Activated T-cell treated with anti-CD3 and anti-CD28 coated beads, Interleukin-2, amount 50 U/mL, for 1 hour (primary cell): ENCODE data around the gene PDE7B.

Experiments
- DNase-seq: peaks from one replicate; pipeline ENCODE4 v3.0.0-alpha.2; 2020

The PDE7B gene

GRCh38 chr6:136036071-136036380 is 184.5 kb downstream of the PDE7B start:
- no peak for DNase-seq

DNA sequence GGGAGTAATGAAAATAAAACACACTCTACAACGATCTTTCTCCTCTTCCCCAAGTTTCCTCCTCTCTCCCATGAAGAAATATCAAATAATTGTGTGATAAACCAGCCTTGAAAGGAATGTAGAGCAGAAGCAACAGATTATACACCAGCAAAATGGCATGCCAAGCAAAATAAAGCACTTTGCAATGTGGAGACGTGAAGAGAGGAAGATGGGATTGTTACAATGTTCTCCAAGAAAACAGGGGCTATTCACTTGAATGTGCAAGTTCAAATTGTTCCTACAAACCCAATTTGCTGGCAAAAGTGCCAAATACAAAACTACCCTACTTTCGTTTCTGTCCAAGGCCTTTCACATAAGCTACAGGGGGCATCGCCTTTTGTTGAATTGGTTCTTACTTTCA is 185.1 kb downstream of the PDE7B start:
- DNase-seq, result no peak

- no peak for DNase-seq
Observed at GRCh38 chr6:136037242-136037875, 185.9 kb downstream of the PDE7B start.

- DNase-seq, result no peak
Observed at GRCh38 chr6:136037876-136038460, 186.5 kb downstream of the PDE7B start.

DNA sequence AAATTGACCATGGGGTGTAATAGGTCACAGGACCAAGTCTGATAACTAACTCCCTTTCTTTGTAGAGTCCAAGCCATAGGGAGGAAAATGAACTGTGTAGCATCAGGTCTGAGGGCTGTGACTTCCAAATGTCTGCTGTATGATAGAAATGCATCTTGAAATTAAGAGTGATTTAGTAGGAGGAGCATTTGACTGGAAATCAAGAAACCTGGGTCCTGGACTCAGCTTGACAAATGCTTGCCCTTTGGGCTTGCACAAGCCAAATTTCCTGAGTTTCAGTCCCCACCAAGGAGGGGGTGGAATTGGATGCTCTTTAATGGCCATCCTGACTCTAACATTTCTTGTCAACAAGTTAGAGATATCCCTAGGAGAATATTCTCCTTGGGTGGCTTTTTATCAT is 187.0 kb downstream of the PDE7B start:
- no peak for DNase-seq

GRCh38 chr6:136039185-136039584 is 187.7 kb downstream of the PDE7B start:
- DNase-seq, result no peak

DNA sequence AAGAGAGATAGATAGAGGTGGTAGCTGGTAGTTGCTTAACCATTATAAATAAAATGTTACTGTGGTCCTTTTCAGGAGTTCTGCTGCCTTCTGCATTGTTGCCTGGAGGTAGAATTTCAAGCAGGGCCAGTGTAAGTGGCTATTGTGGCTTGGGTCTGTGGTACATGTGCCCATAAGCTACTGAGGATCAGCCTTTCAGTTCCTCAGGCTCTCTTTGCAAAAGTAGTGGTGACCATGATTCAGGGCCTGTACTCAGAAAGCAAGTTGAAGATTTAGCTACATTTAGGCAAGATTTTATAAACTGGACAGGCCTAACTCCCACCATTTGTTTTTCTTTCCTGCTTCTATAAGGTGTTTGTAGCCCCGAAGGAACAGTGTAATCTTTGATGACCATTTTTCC is 199.0 kb downstream of the PDE7B start:
- DNase-seq, result no peak

DNA sequence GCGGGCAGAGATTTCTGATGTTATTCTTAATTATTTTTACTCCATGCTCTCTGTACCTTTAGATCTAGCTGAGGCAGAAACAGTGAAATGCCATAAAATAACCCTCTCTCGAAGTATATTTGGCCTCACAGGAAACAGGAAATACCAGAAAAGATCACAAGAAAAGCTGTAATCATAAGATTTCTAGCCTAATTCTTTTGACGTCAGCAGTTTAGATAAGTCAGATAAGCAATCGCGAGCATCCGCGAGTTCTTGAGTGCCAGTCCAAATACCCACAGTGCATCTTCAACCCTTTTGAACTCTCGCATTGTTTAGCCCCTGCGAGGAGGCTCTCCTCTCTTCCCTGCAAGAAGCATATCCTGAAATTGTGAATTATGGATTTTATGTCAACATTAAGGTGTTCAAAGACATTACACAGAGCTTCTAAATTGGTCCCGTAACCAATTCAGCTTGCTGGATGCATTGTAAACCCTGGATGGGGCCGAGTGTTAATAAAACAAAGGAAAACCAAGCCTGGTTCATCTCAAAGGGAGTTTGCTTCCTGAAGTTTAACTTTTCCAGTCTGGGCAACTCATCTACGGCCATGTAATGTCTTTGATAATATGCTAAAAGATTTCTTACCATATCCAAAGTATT is 199.8 kb downstream of the PDE7B start:
- DNase-seq, result no peak

GRCh38 chr6:136052031-136052430 is 200.5 kb downstream of the PDE7B start:
- DNase-seq, result no peak

DNA sequence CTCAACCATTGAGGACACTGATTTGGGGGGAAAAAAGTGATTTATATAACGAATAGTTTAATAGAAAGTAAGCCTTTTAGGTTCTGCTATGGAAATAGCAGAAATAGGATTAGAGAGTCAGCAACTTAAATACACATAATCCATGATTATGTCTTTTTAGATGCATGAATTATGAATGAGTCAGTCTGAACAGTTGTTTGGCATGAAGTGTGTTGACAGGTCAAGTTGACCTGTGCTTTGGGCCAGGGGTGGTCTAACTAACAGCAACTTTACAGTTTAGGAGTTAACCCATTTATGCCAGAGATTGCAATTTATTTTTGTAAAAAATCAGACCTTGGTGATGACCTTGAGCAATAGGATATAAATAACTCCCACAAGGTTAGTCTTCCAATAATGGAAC is 207.4 kb downstream of the PDE7B start:
- DNase-seq, result no peak

DNA sequence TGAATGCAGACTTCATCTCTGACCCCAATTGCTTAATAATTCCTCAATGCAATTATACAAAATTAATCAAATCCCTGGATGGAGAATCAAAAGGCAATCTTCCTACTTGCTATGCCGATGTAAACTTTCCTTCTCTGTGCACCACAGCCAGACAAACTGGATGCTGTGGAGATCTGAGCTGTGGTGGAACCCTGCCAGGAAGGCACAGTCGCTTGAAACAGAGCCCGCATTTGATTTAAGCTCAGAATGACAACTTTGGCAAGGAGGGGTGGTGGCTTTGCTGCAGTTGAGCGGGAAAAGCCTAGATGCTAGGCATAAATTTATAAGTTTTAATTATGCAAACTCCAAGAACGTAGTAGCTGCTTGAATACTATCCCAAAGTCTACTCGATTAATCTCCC is 207.8 kb downstream of the PDE7B start:
- DNase-seq, result no peak

- DNase-seq, result no peak
Observed at GRCh38 chr6:136060052-136060451, 208.6 kb downstream of the PDE7B start.

DNA sequence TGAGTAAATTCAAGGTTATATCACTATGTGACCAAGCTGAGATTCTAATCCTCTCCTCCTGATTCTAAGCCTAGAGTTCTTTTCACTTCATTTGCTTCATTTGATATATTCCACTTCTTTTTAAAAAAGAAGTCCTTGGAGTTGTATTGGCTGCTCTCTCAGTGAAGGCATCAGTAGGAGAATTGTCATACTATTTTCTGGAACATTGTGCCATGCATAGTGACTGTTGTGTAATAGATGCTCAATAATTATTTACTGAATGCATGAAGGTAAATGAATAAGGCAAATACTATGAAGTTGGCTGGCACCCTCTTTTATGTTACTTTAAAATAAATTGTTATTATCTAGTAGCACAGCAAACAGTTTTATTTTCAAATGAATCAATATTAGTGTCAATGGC is 209.3 kb downstream of the PDE7B start:
- no peak for DNase-seq

DNA sequence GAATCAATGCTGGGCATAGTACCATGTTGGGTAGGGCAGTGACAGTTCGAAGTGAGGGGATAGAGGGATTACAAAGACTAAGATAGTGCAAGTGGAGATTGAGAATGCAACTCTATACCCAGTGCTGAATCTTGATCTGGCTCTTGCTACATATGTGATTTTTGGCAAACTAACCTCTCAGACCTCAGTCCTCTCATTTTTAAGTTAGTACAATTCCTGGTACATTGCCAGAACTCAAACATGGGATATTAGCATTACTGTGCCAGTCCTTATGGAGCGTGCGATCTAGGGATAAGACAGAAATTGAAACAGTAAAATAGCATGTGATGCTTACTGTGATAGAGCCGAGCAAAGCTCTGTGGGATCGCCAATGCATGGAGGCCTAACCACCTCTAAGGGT is 210.2 kb downstream of the PDE7B start:
- DNase-seq, result no peak

DNA sequence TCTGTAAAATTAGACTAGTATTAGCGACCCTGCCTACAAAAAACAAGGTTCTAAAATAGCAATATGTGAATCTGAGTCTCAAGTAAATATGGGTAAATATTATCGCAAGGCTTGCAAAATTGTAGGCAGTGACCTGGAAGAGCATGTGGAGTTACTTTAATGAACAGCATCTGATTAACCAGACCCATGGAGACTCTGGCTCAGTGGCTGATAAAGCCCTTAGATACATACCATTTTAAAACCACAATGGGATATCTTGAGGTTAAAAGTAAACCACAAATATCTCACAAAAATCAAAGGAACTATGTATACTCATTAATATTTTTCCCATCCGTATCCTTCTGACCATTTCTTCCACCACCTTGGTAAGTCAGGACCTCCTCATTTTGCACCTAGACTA is 211.6 kb downstream of the PDE7B start:
- DNase-seq, result no peak

GRCh38 chr6:136066005-136066404 is 214.5 kb downstream of the PDE7B start:
- no peak for DNase-seq

GRCh38 chr6:136067731-136068341 is 216.3 kb downstream of the PDE7B start:
- DNase-seq, result no peak

DNA sequence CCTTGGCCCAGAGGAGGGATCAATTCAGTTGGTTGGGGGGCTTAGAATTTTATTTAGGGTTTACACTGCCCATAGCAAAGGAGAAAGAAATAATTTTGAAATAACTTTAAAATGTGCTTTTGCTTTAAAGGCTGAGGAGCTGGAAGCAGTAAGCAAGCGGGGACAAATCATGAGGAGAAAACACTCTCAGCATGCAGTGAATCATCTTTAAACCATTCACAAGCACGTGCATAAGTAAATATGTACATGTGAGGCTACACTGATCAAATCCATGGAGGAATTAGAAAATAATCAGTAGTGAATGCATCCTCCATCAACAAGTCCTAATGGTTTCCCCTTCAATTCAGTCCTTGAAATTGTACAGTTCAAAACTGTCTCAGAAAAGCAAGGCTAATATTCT is 217.6 kb downstream of the PDE7B start:
- DNase-seq, result no peak

GRCh38 chr6:136070815-136071214 is 219.3 kb downstream of the PDE7B start:
- DNase-seq, result no peak

DNA sequence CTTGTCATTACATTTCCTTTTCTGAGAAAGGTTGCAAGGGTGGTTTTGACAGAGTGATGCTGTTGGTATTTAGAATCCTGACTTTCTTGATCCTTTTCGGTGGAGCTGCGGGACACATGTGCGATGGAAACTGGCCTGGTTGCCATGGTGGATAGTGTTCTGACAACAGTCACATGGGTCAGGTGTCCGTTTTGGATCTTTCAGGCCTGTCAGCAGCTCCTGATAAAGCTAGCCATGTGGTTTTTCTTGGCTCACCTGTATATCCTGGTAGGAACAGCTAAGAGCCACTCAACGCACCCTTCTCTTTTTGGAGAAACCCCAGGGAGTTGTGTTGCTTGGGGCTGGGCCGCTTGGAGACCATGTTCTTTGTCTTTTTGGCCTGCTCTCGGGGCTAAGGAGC is 221.2 kb downstream of the PDE7B start:
- DNase-seq, result no peak

DNA sequence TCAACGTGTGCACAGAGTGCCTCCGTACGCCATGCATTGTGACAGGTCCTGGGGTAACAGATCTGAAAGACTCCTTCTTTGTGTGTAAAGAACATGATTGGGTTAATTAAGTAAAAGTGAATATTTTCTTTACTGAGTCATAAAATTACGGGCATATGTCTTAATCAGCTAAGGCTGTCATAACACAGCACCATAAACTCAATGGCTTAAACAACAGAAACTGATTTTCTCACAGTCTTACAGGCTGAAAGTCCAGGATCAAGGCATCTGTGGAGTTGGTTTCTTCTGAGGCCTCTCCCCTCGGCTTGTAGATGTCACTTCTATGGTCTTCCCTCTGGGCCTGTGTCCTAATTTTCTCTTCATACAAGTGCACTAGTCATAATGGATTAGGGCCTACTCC is 221.7 kb downstream of the PDE7B start:
- DNase-seq, result no peak

- DNase-seq, result no peak
Observed at GRCh38 chr6:136076496-136076895, 225.0 kb downstream of the PDE7B start.

GRCh38 chr6:136077834-136078576 is 226.5 kb downstream of the PDE7B start:
- DNase-seq, result no peak
